Epithelial cell of esophagus (primary cell): ENCODE measurements around the gene TMEM37.

ENCODE experiments used
- DNase-seq: peaks from one replicate; pipeline ENCODE4 v3.0.0; 2010; ENCODE audit warnings: low read depth
- H3K4me3 ChIP-seq: 2 replicates; pipeline ENCODE4 v1.5.1; 2011; ENCODE audit warnings: mild to moderate bottlenecking, low read length, control low read depth
- CTCF ChIP-seq: IDR thresholded peaks from 2 replicates; pipeline ENCODE4 v1.5.1; 2011; ENCODE audit warnings: low read depth, mild to moderate bottlenecking, low read length, control low read depth, inconsistent platforms; ENCODE audit not compliant: insufficient read depth; ENCODE audit errors: missing control alignments

The TMEM37 gene

DNA sequence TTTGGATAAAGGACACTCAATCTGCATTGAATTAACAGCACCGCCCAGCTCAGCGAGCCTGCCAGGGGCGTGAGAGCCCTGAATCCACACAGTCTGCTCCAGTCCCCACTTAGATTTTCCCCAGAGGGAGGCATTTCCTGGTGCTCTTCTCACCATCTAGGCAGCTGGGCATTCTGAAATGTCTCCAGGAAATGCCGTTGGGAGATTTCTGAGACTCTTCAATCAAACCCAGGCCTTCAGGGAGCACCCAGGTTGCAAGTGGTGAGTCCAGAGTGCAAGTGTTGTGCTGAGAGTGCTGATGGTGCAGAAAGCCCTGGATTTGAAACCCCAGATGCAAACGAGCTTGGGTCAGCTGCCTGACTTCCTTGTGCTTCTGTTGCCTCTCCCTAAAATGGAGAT lies 23.4 kb upstream of the TMEM37 start:
- no peak for TF ChIP-seq CTCF
- DNase-seq: no peak
- no peak overlapping the region for H3K4me3 ChIP-seq

DNA sequence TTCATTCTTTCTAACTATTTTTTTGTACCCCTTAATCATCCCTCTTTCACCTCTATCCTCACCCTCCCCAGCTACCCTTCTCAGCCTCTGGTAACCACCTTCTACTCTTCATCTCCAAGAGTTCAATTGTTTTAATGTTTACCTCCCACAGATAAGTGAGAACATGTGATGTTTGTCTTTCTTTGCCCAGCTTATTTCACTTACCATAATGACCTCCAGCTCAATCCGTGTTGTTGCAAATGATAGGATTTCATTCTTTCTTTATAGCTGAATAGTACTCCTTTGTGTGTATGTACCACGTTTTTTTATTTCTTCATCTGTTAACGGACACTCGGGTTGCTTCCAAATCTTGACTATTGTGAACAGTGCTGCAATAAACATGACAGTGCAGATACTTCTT lies 22.1 kb upstream of the TMEM37 start:
- TF ChIP-seq CTCF: no peak
- no peak for DNase-seq

DNA sequence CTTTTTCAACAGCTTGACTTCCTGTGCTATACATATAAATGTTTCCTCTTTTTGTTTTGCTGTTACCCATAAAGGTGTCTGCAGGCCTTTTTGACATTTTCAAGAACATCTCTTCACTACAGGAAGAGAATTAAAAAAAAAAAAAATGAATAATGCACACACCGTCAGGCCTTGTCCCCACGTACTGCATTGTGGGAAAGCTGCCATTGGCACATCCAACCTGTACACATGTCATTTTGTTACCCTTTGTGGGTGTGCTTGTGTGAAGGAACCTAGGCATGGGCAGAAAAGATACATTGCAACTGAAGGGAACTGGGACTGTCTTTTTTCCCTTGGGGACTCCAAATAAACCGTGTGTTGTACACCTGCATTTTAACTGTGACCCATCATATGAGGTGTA lies 16.8 kb upstream of the TMEM37 start:
- no peak for DNase-seq

More for the DNA sequence above, 22.1 kb upstream of the TMEM37 start:
- H3K4me3 ChIP-seq: no peak overlapping the region

DNA sequence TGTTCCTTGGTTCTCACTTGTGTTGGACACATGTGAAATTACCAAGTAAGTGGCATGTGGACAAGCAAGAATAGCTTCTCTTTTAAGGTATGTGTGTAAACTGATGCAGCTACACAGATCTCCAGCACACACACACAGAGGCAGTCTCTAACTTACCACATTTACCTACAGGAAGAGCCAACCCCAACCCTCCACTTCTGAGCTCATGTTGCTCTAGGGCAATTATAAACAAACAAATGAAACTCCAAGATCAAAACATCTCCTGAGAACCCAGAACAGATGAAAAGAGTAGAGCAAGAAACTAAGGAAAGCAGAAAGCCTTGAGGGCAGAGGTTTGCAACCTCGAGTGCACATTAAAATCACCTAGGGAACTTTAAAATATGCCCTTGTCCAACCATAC lies 16.0 kb upstream of the TMEM37 start:
- no peak for TF ChIP-seq CTCF
- no peak for DNase-seq
- H3K4me3 ChIP-seq: no peak overlapping the region

More for the DNA sequence above, 16.8 kb upstream of the TMEM37 start:
- no peak overlapping the region for H3K4me3 ChIP-seq
- no peak for TF ChIP-seq CTCF

DNA sequence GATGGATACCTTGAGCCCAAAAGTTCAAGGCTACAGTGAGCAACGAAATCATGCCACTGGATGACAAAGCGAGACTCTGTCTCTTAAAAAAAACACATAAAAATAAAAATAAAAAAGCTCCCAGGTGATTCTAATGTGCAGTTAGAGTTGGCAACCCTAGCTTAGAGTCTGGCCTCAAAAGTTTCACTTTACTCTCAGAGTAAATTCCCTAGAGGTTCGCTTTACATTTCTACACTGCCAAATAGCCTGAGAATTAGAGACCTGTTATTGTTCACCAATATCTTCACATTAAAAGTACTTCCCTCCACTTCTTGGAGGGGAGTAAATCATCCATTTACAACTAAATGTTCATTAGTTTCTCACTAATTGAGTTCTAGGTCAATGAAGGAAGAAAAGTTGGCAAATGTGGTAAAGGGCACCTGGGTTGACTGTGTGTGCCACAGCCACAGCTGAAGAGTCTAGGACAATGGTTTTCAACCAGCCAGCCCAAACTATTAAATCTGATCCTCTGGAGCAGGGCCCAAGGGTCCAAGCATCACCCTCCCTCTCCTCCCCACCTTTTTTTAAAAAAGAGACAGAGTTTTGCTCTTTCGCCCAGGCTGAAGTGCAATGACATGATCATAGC lies 15.2 kb upstream of the TMEM37 start:
- TF ChIP-seq CTCF: no peak
- no peak overlapping the region for H3K4me3 ChIP-seq
- DNase-seq: no peak

DNA sequence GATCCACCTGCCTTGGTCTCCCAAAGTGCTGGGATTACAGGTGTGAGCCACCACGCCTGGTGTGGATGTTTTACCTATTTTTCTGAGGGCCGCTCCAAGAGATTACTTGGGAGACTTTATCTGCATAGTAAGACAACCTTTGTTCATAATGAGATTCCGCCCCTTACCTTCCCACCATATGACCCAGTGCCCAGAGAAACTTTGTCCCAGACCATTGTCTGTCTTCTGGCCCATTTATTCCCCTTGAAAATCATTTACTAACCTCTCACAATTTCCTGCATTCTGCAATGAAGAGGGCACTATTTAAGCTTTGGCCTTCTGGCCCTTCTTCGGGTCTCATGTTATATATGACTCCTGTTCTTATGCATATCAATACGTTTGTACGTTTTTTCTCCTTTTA lies 13.7 kb upstream of the TMEM37 start:
- H3K4me3 ChIP-seq: no peak overlapping the region
- TF ChIP-seq CTCF: no peak
- no peak for DNase-seq

- no peak for TF ChIP-seq CTCF
- no peak overlapping the region for H3K4me3 ChIP-seq
- DNase-seq: no peak
Measured at GRCh38 chr2:119419065-119419464, 12.6 kb upstream of the TMEM37 start.
